ENCODE data around the gene ZBTB20. TPM values are rescaled to one million over a fixed set of nuclear protein-coding genes. Genes with fewer than 3 reads are reported as not detected.

Gene ZBTB20
- total RNA-seq, 3 donors from 2014 or later (not counting 1 experiment from before 2014, with no cell fraction given): 52.7 to 58.3 (median 55.9) TPM

DNA sequence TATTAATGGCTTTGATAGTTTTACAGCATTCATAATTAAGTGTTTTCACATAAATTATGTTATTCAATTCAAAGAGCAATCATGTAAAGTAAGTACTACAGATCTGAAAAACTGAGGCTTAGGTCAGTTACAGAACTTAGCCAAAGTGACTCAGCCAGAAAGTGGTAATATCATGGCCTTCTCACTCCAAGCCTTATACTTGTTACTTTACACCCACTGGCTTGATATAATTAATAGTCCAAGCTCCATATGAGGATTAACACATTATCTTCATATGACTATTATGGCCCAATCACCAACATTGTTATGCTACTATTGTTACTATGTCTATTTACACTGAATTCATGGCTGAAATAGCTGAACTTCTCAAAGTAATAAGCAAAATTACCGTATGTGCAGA lies 802.6 kb downstream of the ZBTB20 start:
- Mint-ChIP-seq H3K36me3 (no peaks in the 10 kb centered on the region), H3K27me3 (ENCODE audit: low read depth in 2 of 2) (no peaks in the 10 kb centered on the region), H3K4me3 (no peak overlapping the region), H3K4me1 (peaks cover 29 to 38% of the 10 kb centered on the region in 2 donors), H3K9me3 (no peaks in the 10 kb centered on the region), H3K27ac (peak overlapping the region; percentile 63 to 71)
- Histone ChIP-seq H3K4me1 (ENCODE audit: control insufficient read depth, insufficient read depth, low read length) (no peaks in the 10 kb centered on the region), H3K9me3 (ENCODE audit: control insufficient read depth, insufficient read depth, low read length) (no peaks in the 10 kb centered on the region), H3K27me3 (ENCODE audit: control insufficient read depth, insufficient read depth, low read length) (no peaks in the 10 kb centered on the region), H3K36me3 (ENCODE audit: control insufficient read depth, insufficient read depth, low read length) (peaks cover 2% of the 10 kb centered on the region), H3K27ac (ENCODE audit: low read length) (no peak overlapping the region), H3K4me3 (ENCODE audit: low read length) (no peak overlapping the region)
- DNase-seq: no peak
- WGBS (ENCODE audit: insufficient coverage): 42% methylated on average over 1 of the region's 1 CpG
- ATAC-seq: peak in 2 of 3 donors; percentile 64 to 74
- intact Hi-C loops (cut with micrococcal nuclease): no loop called here
- TF ChIP-seq, protein P1, sequence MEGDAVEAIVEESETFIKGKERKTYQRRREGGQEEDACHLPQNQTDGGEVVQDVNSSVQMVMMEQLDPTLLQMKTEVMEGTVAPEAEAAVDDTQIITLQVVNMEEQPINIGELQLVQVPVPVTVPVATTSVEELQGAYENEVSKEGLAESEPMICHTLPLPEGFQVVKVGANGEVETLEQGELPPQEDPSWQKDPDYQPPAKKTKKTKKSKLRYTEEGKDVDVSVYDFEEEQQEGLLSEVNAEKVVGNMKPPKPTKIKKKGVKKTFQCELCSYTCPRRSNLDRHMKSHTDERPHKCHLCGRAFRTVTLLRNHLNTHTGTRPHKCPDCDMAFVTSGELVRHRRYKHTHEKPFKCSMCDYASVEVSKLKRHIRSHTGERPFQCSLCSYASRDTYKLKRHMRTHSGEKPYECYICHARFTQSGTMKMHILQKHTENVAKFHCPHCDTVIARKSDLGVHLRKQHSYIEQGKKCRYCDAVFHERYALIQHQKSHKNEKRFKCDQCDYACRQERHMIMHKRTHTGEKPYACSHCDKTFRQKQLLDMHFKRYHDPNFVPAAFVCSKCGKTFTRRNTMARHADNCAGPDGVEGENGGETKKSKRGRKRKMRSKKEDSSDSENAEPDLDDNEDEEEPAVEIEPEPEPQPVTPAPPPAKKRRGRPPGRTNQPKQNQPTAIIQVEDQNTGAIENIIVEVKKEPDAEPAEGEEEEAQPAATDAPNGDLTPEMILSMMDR (IDR thresholded peaks at IDR 0.05): no peak

DNA sequence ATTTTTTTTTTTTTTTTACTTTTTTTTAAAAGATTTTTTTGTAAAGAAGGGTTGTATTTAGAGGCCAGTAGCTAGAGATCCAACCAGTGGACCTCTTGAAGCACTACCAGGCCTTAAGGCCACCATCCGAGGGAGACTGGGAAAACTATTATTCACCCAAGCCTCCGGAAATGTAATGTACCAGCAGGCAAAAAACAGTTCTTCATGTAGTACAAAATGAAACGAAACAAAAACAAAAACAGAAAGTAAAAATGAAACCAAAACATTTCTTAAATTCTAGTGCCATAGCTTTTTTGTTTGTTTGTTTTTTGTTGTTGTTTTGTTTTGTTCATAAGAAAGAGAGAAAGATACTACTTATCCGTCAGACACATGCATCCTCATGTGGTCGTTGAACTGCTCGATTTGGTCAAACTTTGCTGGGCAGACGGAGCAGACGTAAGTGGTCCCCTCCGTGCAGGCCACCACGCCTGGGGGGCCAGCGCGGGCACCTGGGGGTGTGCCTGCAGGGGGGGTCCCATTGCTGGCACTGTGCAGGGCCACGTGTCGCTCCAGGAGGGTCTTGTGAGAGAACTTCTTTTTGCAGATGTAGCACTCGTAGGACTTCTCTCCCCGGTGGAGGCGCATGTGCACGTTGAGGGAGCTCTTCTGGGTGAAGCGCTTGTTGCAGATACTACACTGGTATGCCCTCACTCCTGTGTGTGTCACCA lies 808.3 kb downstream of the ZBTB20 start:
- Histone ChIP-seq H3K36me3 (ENCODE audit: control insufficient read depth, insufficient read depth, low read length) (no peaks in the 10 kb centered on the region), H3K4me3 (ENCODE audit: low read length) (no peak overlapping the region), H3K27me3 (ENCODE audit: control insufficient read depth, insufficient read depth, low read length) (no peaks in the 10 kb centered on the region), H3K27ac (ENCODE audit: low read length) (peak overlapping the region; percentile 43), H3K4me1 (ENCODE audit: control insufficient read depth, insufficient read depth, low read length) (peaks cover 14% of the 10 kb centered on the region), H3K9me3 (ENCODE audit: control insufficient read depth, insufficient read depth, low read length) (no peaks in the 10 kb centered on the region)
- H3K4me1 Mint-ChIP-seq: peaks cover 32 to 43% of the 10 kb centered on the region in 2 donors
- intact Hi-C loops (cut with micrococcal nuclease): loop anchor here (1.0 to 5.0 kb wide), 3 partner anchors 48 to 187 kb away; no protein-coding TSS in a partner anchor
- WGBS (ENCODE audit: insufficient coverage): 93% methylated on average over 18 of the region's 19 CpGs
- H3K27me3 Mint-ChIP-seq (ENCODE audit: low read depth in 2 of 2): no peaks in the 10 kb centered on the region
- ATAC-seq (peak; percentile 45 to 84 (median 58)), DNase-seq (peak in 1 of 2 donors; percentile 53)
- peak overlapping the region; percentile 58 for H3K4me3 Mint-ChIP-seq
- H3K27ac Mint-ChIP-seq: peak overlapping the region; percentile 70 to 83
- no peaks in the 10 kb centered on the region for H3K36me3 Mint-ChIP-seq
- TF ChIP-seq, protein P1 (IDR thresholded peaks at IDR 0.05): no peak
- H3K9me3 Mint-ChIP-seq: no peaks in the 10 kb centered on the region

DNA sequence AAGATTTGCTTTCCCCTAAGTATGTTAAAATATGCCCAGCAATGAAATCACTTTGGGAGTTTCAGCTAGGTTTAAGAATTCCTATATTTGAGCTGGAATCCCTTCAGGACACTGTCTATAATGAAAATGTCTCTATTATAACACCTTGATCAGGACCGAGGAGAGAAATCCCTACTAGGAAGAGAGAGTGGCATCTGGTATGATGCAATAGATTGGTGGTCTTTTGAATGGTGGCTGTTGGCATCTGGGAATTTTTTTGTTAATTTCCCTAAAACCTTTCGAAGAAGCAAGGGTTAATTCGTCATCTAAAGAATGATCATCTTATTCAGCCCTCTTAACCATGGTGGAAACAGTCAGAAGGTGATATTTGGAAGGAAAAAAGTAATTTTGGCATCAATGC lies 810.2 kb downstream of the ZBTB20 start:
- Histone ChIP-seq H3K27ac (ENCODE audit: low read length) (no peak overlapping the region), H3K4me3 (ENCODE audit: low read length) (no peak overlapping the region), H3K27me3 (ENCODE audit: control insufficient read depth, insufficient read depth, low read length) (no peaks in the 10 kb centered on the region), H3K36me3 (ENCODE audit: control insufficient read depth, insufficient read depth, low read length) (no peaks in the 10 kb centered on the region), H3K4me1 (ENCODE audit: control insufficient read depth, insufficient read depth, low read length) (peaks cover 18% of the 10 kb centered on the region), H3K9me3 (ENCODE audit: control insufficient read depth, insufficient read depth, low read length) (no peaks in the 10 kb centered on the region)
- 90% methylated on average over 2 of the region's 3 CpGs for WGBS (ENCODE audit: insufficient coverage)
- Mint-ChIP-seq H3K4me3 (no peak overlapping the region), H3K4me1 (peaks cover 39 to 54% of the 10 kb centered on the region in 2 donors), H3K27ac (peak overlapping the region in 1 of 2 donors; percentile 39), H3K36me3 (no peaks in the 10 kb centered on the region), H3K27me3 (ENCODE audit: low read depth in 2 of 2) (no peaks in the 10 kb centered on the region), H3K9me3 (no peaks in the 10 kb centered on the region)
- DNase-seq: no peak
- no peak for ATAC-seq
- TF ChIP-seq, protein P1 (IDR thresholded peaks at IDR 0.05): no peak
- intact Hi-C loops (cut with micrococcal nuclease): loop anchor here (5.0 kb wide), 2 partner anchors 115 to 185 kb away; no protein-coding TSS in a partner anchor
